ENCODE results near the gene ZC3H7A. TPM values are rescaled to one million over a fixed set of nuclear protein-coding genes. Genes with fewer than 3 reads are reported as not detected.

ZC3H7A gene
- total RNA-seq, 1 experiment from 2014 or later, result 43.1 TPM

DNA sequence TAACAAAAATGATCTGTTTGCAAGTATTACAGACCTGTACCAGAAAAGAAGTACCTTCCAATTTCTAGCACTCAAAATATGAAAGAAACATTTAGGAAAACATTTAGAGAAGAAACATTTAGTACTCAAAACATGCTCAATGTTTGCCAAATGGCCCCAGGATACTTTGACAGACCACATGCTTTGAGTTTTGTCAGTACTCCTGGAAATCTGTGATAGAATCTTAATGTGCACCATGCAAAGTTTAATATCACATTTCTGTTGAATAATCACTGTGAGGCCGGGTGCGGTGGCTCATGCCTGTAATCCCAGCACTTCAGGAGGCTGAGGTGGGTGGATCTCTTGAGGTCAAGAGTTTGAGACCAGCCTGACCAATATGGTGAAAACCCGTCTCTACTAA lies 8.5 kb upstream of the ZC3H7A start:
- no peak overlapping the region for H4K5ac ChIP-seq (ENCODE audit: insufficient read length, low read depth, low read length)
- no peak for DNase-seq
- H3K4me1 Mint-ChIP-seq, result peaks cover 0 to 3% of the 10 kb centered on the region in 2 experiments; a peak in 1 of 4 replicates
- H3K79me1 ChIP-seq (ENCODE audit: insufficient read depth, low read depth, low read length, poor library complexity, severe bottlenecking), result no peaks in the 10 kb centered on the region
- H2BK5ac ChIP-seq (ENCODE audit: insufficient read length, low read length), result no peak overlapping the region
- no peaks in the 10 kb centered on the region for H3K4me1 ChIP-seq (ENCODE audit: insufficient read depth, low read length)
- no peak overlapping the region for H2BK15ac ChIP-seq (ENCODE audit: low read depth, low read length)
- H3K27ac Mint-ChIP-seq, result no peak overlapping the region
- H3K27me3 Mint-ChIP-seq (ENCODE audit: low read depth), result no peaks in the 10 kb centered on the region
- H2AK5ac ChIP-seq (ENCODE audit: insufficient read length, low read length), result no peak overlapping the region
- no peak overlapping the region for H3K14ac ChIP-seq (ENCODE audit: insufficient read depth, low read length)
- no peaks in the 10 kb centered on the region for H3K27me3 ChIP-seq (ENCODE audit: insufficient read depth, low read length)
- H3K9me3 Mint-ChIP-seq, result peaks cover 2 to 3% of the 10 kb centered on the region in 2 experiments; a peak in 1 of 5 replicates
- no peak overlapping the region for H3K18ac ChIP-seq (ENCODE audit: insufficient read length, low read depth, low read length)
- H3K56ac ChIP-seq (ENCODE audit: insufficient read length, low read depth, low read length), result no peak overlapping the region
- H4K8ac ChIP-seq (replicated peaks; ENCODE audit: insufficient read length, low read depth, low read length), result no peak overlapping the region
- no peak overlapping the region for H3K23ac ChIP-seq (ENCODE audit: insufficient read length, low read depth, low read length)
- H3T11ph ChIP-seq (ENCODE audit: low read length), result no peak overlapping the region
- no peak overlapping the region for H2BK20ac ChIP-seq (ENCODE audit: low read depth, low read length, poor library complexity, severe bottlenecking)
- H3K9ac ChIP-seq (ENCODE audit: extremely low read depth, insufficient read length, low read length), result no peak overlapping the region
- no peak overlapping the region for H2BK12ac ChIP-seq (ENCODE audit: insufficient read length, low read depth, low read length)
- no peaks in the 10 kb centered on the region for H3K36me3 Mint-ChIP-seq (ENCODE audit: insufficient read depth in 1 of 3, low read depth in 3 of 3)
- WGBS (ENCODE audit: extremely low coverage, insufficient read length, low lambda C conversion rate), result no CpG with 5 or more reads among the region's 3 CpGs
- TF ChIP-seq, protein P1, sequence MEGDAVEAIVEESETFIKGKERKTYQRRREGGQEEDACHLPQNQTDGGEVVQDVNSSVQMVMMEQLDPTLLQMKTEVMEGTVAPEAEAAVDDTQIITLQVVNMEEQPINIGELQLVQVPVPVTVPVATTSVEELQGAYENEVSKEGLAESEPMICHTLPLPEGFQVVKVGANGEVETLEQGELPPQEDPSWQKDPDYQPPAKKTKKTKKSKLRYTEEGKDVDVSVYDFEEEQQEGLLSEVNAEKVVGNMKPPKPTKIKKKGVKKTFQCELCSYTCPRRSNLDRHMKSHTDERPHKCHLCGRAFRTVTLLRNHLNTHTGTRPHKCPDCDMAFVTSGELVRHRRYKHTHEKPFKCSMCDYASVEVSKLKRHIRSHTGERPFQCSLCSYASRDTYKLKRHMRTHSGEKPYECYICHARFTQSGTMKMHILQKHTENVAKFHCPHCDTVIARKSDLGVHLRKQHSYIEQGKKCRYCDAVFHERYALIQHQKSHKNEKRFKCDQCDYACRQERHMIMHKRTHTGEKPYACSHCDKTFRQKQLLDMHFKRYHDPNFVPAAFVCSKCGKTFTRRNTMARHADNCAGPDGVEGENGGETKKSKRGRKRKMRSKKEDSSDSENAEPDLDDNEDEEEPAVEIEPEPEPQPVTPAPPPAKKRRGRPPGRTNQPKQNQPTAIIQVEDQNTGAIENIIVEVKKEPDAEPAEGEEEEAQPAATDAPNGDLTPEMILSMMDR (conservative IDR thresholded peaks at IDR 0.05), result no peak
- H3K4me2 ChIP-seq (ENCODE audit: insufficient read depth, insufficient read length, low read length), result no peak overlapping the region
- H2BK120ac ChIP-seq (ENCODE audit: low read depth, low read length, poor library complexity, severe bottlenecking), result no peak overlapping the region
- no peaks in the 10 kb centered on the region for H3K79me2 ChIP-seq (ENCODE audit: insufficient read depth, low read length)
- no peaks in the 10 kb centered on the region for H4K20me1 ChIP-seq (ENCODE audit: control insufficient read depth, insufficient read depth, insufficient read length)
- no peak overlapping the region for H3K4ac ChIP-seq (ENCODE audit: low read depth, low read length)
- no peak overlapping the region for H3K4me3 Mint-ChIP-seq
- no peaks in the 10 kb centered on the region for H3K9me3 ChIP-seq (ENCODE audit: control insufficient read depth, low read depth, low read length)
- no peak overlapping the region for H4K91ac ChIP-seq (ENCODE audit: insufficient read length, low read depth, low read length)
- no peak overlapping the region for H2AFZ ChIP-seq (ENCODE audit: low read length)
- no peaks in the 10 kb centered on the region for H3K23me2 ChIP-seq (ENCODE audit: insufficient read length, low read depth, low read length, poor library complexity, severe bottlenecking)
- no peak overlapping the region for H3K27ac ChIP-seq (ENCODE audit: insufficient read length, low read depth, low read length)
